Subcutaneous adipose tissue (tissue), 4 donors: ENCODE data around the gene HES5. TPM values are rescaled to one million over a fixed set of nuclear protein-coding genes. Genes with fewer than 3 reads are reported as not detected.

Experiments used
- CTCF ChIP-seq: fragments of 450-650 bp; IDR thresholded peaks from one replicate; pipeline ENCODE4 v1.5.1; 2016; ENCODE audit warnings: low read depth, mild to moderate bottlenecking, control low read depth, antibody characterized with exemption, moderate library complexity
- total RNA-seq, 4 donors: library from RNA; depleted of rRNA; stranded (reverse); fragments of >200 nt; gene quantifications; one replicate each; pipeline ENCODE4 v1.1.0, GENCODE V29; 2016

The HES5 gene
- total RNA-seq, 4 donors from 2014 or later: 0.57 TPM; not detected in 3

- TF ChIP-seq CTCF: no peak
Observed at GRCh38 chr1:2486558-2486957, 43.5 kb downstream of the HES5 start.

GRCh38 chr1:2486041-2486440 lies 44.0 kb downstream of the HES5 start:
- no peak for TF ChIP-seq CTCF

GRCh38 chr1:2483970-2484369 lies 46.1 kb downstream of the HES5 start:
- TF ChIP-seq CTCF: no peak

GRCh38 chr1:2483026-2483425 lies 47.0 kb downstream of the HES5 start:
- TF ChIP-seq CTCF: no peak

GRCh38 chr1:2482588-2482987 lies 47.5 kb downstream of the HES5 start:
- TF ChIP-seq CTCF: no peak

- TF ChIP-seq CTCF: no peak
Observed at GRCh38 chr1:2481885-2482284, 48.2 kb downstream of the HES5 start.

GRCh38 chr1:2480986-2481364 lies 49.1 kb downstream of the HES5 start:
- no peak for TF ChIP-seq CTCF
